Activated CD4-positive, CD25-positive, alpha-beta regulatory T cell treated with anti-CD3 and anti-CD28 coated beads, Interleukin-2, amount 50 U/mL, for 16 hours (primary cell): Measurements from ENCODE around the gene FCN2.
"Not testable (repeated sequence)": the region's sequence is repeated elsewhere in the genome, so short reads cannot be mapped to it uniquely, and the experiment has no call there.

Experiments
- DNase-seq: peaks from one replicate; pipeline ENCODE4 v3.0.0-alpha.2; 2020; ENCODE audit warnings: low read depth, low spot score

Gene FCN2

GRCh38 chr9:134847138-134847537, 33.5 kb upstream of the FCN2 start:
- no peak for DNase-seq

- no peak for DNase-seq
Measured at GRCh38 chr9:134847752-134848432, 32.7 kb upstream of the FCN2 start.

- DNase-seq, result no peak
Measured at GRCh38 chr9:134848504-134848903, 32.1 kb upstream of the FCN2 start.

GRCh38 chr9:134850611-134851010, 30.0 kb upstream of the FCN2 start:
- DNase-seq, result no peak

- DNase-seq, result no peak
Measured at GRCh38 chr9:134851020-134851419, 29.6 kb upstream of the FCN2 start.

- no peak for DNase-seq
Measured at GRCh38 chr9:134852906-134853654, 27.5 kb upstream of the FCN2 start.

- DNase-seq, result no peak
Measured at GRCh38 chr9:134853893-134854292, 26.7 kb upstream of the FCN2 start.

- DNase-seq, result no peak
Measured at GRCh38 chr9:134854541-134854981, 26.0 kb upstream of the FCN2 start.

- no peak for DNase-seq
Measured at GRCh38 chr9:134855231-134855899, 25.2 kb upstream of the FCN2 start.

- no peak for DNase-seq
Measured at GRCh38 chr9:134855900-134856377, 24.7 kb upstream of the FCN2 start.

GRCh38 chr9:134857451-134857850, 23.2 kb upstream of the FCN2 start:
- DNase-seq, result not testable (repeated sequence)

- DNase-seq, result no peak
Measured at GRCh38 chr9:134858051-134858841, 22.4 kb upstream of the FCN2 start.

GRCh38 chr9:134860510-134860909, 20.1 kb upstream of the FCN2 start:
- DNase-seq, result no peak

- DNase-seq, result no peak
Measured at GRCh38 chr9:134861595-134862334, 18.8 kb upstream of the FCN2 start.

GRCh38 chr9:134863306-134863902, 17.2 kb upstream of the FCN2 start:
- DNase-seq, result no peak

- DNase-seq, result no peak
Measured at GRCh38 chr9:134863941-134864820, 16.4 kb upstream of the FCN2 start.

GRCh38 chr9:134864821-134865190, 15.8 kb upstream of the FCN2 start:
- DNase-seq, result no peak

- DNase-seq, result no peak
Measured at GRCh38 chr9:134867917-134868750, 12.5 kb upstream of the FCN2 start.
